B cell (primary cell): ENCODE measurements around the gene RAP1GAP2. TPM values are rescaled to one million over a fixed set of nuclear protein-coding genes. Genes with fewer than 3 reads are reported as not detected.

ENCODE experiments used
- ATAC-seq: fragments of 200-7000 bp; cut with Tn5 transposase; one replicate; pipeline ENCODE4 v1.10.0; 2021; ENCODE audit warnings: low read depth, mild to moderate bottlenecking, moderate number of reproducible peaks, moderate library complexity
- CTCF ChIA-PET: fragments of 350-600 bp; sonication (Branson Sonifier 250); formaldehyde crosslinking; loops from one replicate; lab custom pipeline; 2021; ENCODE audit warnings: antibody characterized with exemption, inconsistent platforms; lab: Charles Lee
- POLR2A ChIA-PET: fragments of 350-600 bp; sonication (Branson Sonifier 250); formaldehyde crosslinking; loops from one replicate; lab custom pipeline; 2021; ENCODE audit warnings: antibody characterized with exemption; lab: Charles Lee
- DNase-seq: peaks from one replicate; pipeline ENCODE4 v3.0.0; 2013
- H2AFZ ChIP-seq: 2 replicates; pipeline ENCODE4 v1.6.1; 2012; ENCODE audit warnings: mild to moderate bottlenecking, low read depth, low read length; ENCODE audit not compliant: insufficient read depth, poor library complexity, severe bottlenecking
- H3K27ac ChIP-seq, 2 donors: 1 replicate in 1 of 2; 2 replicates in 1 of 2; pipeline ENCODE4 v1.5.1; 2012 to 2013; ENCODE audit warnings: low read length in 2 of 2, mild to moderate bottlenecking in 2 of 2, moderate library complexity in 1 of 2
- H3K27me3 ChIP-seq, 4 experiments: fragments of 200-600 bp in 1 of 4; sonication (generic) in 1 of 4; replicated peaks in 1 of 4; 1 replicate in 2 of 4; 2 replicates in 2 of 4; pipeline versions ENCODE4 v1.6.1 to v1.7.0; 2013 to 2016; ENCODE audit warnings: low read length in 3 of 4, mild to moderate bottlenecking in 2 of 4, mixed read lengths in 1 of 4, moderate library complexity in 1 of 4; ENCODE audit not compliant: insufficient read depth in 4 of 4, control insufficient read depth in 3 of 4; ENCODE audit errors: control extremely low read depth in 1 of 4
- H3K36me3 ChIP-seq, 2 experiments: replicated peaks in 1 of 2; 1 replicate in 1 of 2; 2 replicates in 1 of 2; pipeline versions ENCODE4 v1.6.1 to v1.7.1; 2013; ENCODE audit warnings: low read length in 1 of 2; ENCODE audit not compliant: insufficient read depth in 2 of 2, control insufficient read depth in 1 of 2; ENCODE audit errors: control extremely low read depth in 1 of 2, extremely low read depth in 1 of 2
- H3K4me1 ChIP-seq, 2 donors: fragments of 200-600 bp in 1 of 2; sonication (generic) in 1 of 2; 1 replicate in 1 of 2; 2 replicates in 1 of 2; pipeline versions ENCODE4 v1.5.1 to v1.6.1; 2013 to 2017; ENCODE audit warnings: low read length in 2 of 2; ENCODE audit not compliant: control insufficient read depth in 2 of 2, insufficient read depth in 2 of 2
- H3K4me2 ChIP-seq: replicated peaks from 2 replicates; pipeline ENCODE3; 2012; ENCODE audit warnings: mild to moderate bottlenecking, low read depth, low read length; ENCODE audit not compliant: poor library complexity, severe bottlenecking
- H3K4me3 ChIP-seq, 5 experiments: fragments of 200-600 bp in 1 of 5; sonication (generic) in 1 of 5; 1 replicate in 3 of 5; 2 replicates in 2 of 5; pipeline versions ENCODE4 v1.5.1 to v1.7.0; 2011 to 2016; ENCODE audit warnings: low read length in 4 of 5, mild to moderate bottlenecking in 4 of 5, low read depth in 2 of 5, control low read depth in 1 of 5, moderate library complexity in 1 of 5; ENCODE audit not compliant: insufficient read depth in 1 of 5; ENCODE audit errors: control extremely low read depth in 1 of 5, extremely low read depth in 1 of 5
- H3K79me2 ChIP-seq: fragments of 200-600 bp; sonication (generic); one replicate; pipeline ENCODE4 v1.6.0; 2016; ENCODE audit warnings: low read length; ENCODE audit not compliant: control insufficient read depth, insufficient read depth
- H3K9ac ChIP-seq: fragments of 200-600 bp; sonication (generic); 2 replicates; pipeline ENCODE4 v1.6.1; 2017; ENCODE audit warnings: mild to moderate bottlenecking, low read length, moderate library complexity
- H3K9me3 ChIP-seq, 3 donors: one replicate each; pipeline versions ENCODE4 v1.6.1 to v1.7.1; 2013; ENCODE audit warnings: low read length in 2 of 3; ENCODE audit not compliant: control insufficient read depth in 2 of 3, insufficient read depth in 1 of 3; ENCODE audit errors: control extremely low read depth in 1 of 3
- H4K20me1 ChIP-seq: 2 replicates; pipeline ENCODE4 v1.6.0; 2012; ENCODE audit warnings: mild to moderate bottlenecking, low read length; ENCODE audit not compliant: insufficient read depth, control insufficient read depth, poor library complexity, severe bottlenecking
- H3K27ac Mint-ChIP-seq: one replicate; pipeline ENCODE4 v1.8.0; 2021; ENCODE audit warnings: mixed read lengths
- H3K27me3 Mint-ChIP-seq: one replicate; pipeline ENCODE4 v1.8.0; 2021; ENCODE audit warnings: mixed read lengths
- H3K4me1 Mint-ChIP-seq: one replicate; pipeline ENCODE4 v1.8.0; 2021; ENCODE audit warnings: mixed read lengths
- H3K4me3 Mint-ChIP-seq: one replicate; pipeline ENCODE4 v1.8.0; 2021; ENCODE audit warnings: mixed read lengths
- H3K9me3 Mint-ChIP-seq: one replicate; pipeline ENCODE4 v1.8.0; 2022; ENCODE audit warnings: mixed read lengths; ENCODE audit not compliant: insufficient read depth
- EZH2 ChIP-seq: IDR thresholded peaks from 2 replicates; pipeline ENCODE4 v1.6.1; 2012; ENCODE audit warnings: borderline replicate concordance, low read depth, mild to moderate bottlenecking, moderate library complexity, low read length; ENCODE audit not compliant: insufficient read depth, poor library complexity, severe bottlenecking
- WGBS: methylation state at CpG from one replicate; pipeline ENCODE4 v1.1.5; 2013; ENCODE audit warnings: missing lambda C conversion rate; ENCODE audit not compliant: insufficient coverage; 5-methylcytosine and 5-hydroxymethylcytosine counted together
- intact Hi-C: fragments of 100-400 bp; cut with micrococcal nuclease; formaldehyde crosslinking; loops from one replicate; pipeline ENCODE4 v1.10.0; 2022
- polyA plus RNA-seq: library from polyadenylated mRNA; depleted of rRNA; stranded (reverse); fragments of >200 nt; gene quantifications from 2 replicates; pipeline ENCODE4 v1.2.3, GENCODE V29; 2012
- total RNA-seq, 2 donors: library from RNA; stranded (reverse); fragments of 120-200 nt in 1 of 2; gene quantifications; 1 replicate in 1 of 2; 2 replicates in 1 of 2; pipeline versions ENCODE4 v1.2.3 to v1.2.4, GENCODE V29; 2013 to 2022
- TF ChIP-seq, protein P1 (sequence below): fragments of 200-600 bp; IDR thresholded peaks from one replicate; pipeline ENCODE4 v1.8.0; 2022; ENCODE audit warnings: antibody characterized with exemption, mild to moderate bottlenecking

The RAP1GAP2 gene
- total and polyA plus RNA-seq, 2 donors (not counting 1 experiment from before 2014, with no cell fraction given), result 14.9 to 16.4 TPM

DNA sequence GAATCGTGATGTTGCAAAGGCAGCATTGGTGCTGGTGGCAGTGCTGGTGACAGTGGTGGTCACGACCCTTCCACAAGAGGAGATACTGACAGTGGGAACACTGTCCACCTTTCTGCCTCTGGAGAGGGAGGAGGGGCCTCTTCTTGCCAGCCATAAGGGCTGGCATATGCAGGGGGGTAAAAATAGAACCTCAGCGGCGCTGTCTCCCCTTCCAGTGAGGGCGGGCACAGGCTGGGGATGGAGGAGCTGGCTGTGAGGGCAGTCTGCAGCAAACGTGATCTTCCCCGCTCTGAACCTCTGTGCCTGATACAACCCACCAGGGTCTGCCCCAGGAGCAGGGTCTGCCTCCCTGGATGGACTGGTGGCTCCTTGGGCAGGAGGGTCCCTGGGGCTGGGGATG lies 3.4 kb downstream of the RAP1GAP2 start:
- Histone ChIP-seq H2AFZ (no peak overlapping the region), H3K36me3 (peaks cover 0 to 5% of the 10 kb centered on the region in 2 experiments), H3K9me3 (no peaks in the 10 kb centered on the region), H3K4me3 (no peak overlapping the region), H4K20me1 (no peaks in the 10 kb centered on the region), H3K4me2 (no peak overlapping the region), H3K9ac (no peak overlapping the region), H3K27me3 (no peaks in the 10 kb centered on the region), H3K27ac (no peak overlapping the region), H3K79me2 (peaks cover 6% of the 10 kb centered on the region), H3K4me1 (peaks cover 26 to 43% of the 10 kb centered on the region in 2 donors)
- Mint-ChIP-seq H3K4me1 (peaks cover 44% of the 10 kb centered on the region), H3K27ac (no peak overlapping the region), H3K27me3 (no peaks in the 10 kb centered on the region), H3K4me3 (no peak overlapping the region), H3K9me3 (no peaks in the 10 kb centered on the region)
- TF ChIP-seq, protein P1, sequence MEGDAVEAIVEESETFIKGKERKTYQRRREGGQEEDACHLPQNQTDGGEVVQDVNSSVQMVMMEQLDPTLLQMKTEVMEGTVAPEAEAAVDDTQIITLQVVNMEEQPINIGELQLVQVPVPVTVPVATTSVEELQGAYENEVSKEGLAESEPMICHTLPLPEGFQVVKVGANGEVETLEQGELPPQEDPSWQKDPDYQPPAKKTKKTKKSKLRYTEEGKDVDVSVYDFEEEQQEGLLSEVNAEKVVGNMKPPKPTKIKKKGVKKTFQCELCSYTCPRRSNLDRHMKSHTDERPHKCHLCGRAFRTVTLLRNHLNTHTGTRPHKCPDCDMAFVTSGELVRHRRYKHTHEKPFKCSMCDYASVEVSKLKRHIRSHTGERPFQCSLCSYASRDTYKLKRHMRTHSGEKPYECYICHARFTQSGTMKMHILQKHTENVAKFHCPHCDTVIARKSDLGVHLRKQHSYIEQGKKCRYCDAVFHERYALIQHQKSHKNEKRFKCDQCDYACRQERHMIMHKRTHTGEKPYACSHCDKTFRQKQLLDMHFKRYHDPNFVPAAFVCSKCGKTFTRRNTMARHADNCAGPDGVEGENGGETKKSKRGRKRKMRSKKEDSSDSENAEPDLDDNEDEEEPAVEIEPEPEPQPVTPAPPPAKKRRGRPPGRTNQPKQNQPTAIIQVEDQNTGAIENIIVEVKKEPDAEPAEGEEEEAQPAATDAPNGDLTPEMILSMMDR, result no peak
- no peak for TF ChIP-seq EZH2
- 93% methylated on average over 7 of the region's 7 CpGs for WGBS
- no peak for ATAC-seq
- DNase-seq, result no peak
- intact Hi-C loops, result no loop called here
- CTCF ChIA-PET, result no interaction called here
- POLR2A ChIA-PET, result interaction anchor here (0.8 kb wide), 1 partner anchor 37 kb away, joined by 5 read pairs; no protein-coding TSS in a partner anchor

DNA sequence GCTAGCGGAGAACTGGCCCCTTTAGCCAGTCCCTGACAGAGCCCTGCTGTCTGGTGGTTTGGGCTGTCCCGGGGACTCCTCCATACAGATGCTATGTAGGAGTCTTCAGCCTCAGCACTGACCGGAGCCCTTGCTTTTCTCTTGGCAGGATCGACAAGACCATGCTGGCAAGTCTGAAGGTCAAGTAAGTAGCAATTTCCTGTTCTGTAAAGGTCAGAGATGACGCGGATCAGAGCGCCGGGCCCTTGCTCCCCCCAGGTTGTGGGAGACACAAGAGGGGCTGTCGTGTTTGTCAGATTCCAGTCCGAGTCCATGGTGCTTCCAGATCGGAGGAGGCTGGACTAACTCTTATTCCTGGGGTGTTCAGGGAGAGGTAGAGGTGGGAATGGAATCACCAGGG lies 4.1 kb downstream of the RAP1GAP2 start:
- DNase-seq, result no peak
- Histone ChIP-seq H3K27ac (no peak overlapping the region), H3K9ac (no peak overlapping the region), H3K4me3 (no peak overlapping the region), H4K20me1 (no peaks in the 10 kb centered on the region), H3K79me2 (peaks cover 4% of the 10 kb centered on the region), H3K36me3 (peaks cover 0 to 5% of the 10 kb centered on the region in 2 experiments), H2AFZ (no peak overlapping the region), H3K4me2 (no peak overlapping the region), H3K4me1 (peaks cover 19 to 35% of the 10 kb centered on the region in 2 donors), H3K27me3 (no peaks in the 10 kb centered on the region), H3K9me3 (no peaks in the 10 kb centered on the region)
- ChIA-PET CTCF (interaction anchor here (0.7 kb wide), 1 partner anchor 13 kb away, joined by 4 read pairs; no protein-coding TSS in a partner anchor), POLR2A (no interaction called here)
- peaks cover 40% of the 10 kb centered on the region for H3K4me1 Mint-ChIP-seq
- H3K27me3 Mint-ChIP-seq, result no peaks in the 10 kb centered on the region
- no peak overlapping the region for H3K4me3 Mint-ChIP-seq
- WGBS, result 94% methylated on average over 6 of the region's 11 CpGs
- intact Hi-C loops, result no loop called here
- no peaks in the 10 kb centered on the region for H3K9me3 Mint-ChIP-seq
- TF ChIP-seq EZH2, result no peak
- TF ChIP-seq, protein P1, result no peak
- no peak overlapping the region for H3K27ac Mint-ChIP-seq
- no peak for ATAC-seq
